SK-N-SH treated with all-trans-retinoic acid at 6 μM for 48 hours (cell line): Measurements from ENCODE around the gene C9orf50.

ENCODE experiments used
- CREB5 ChIP-seq: fragments of 250-450 bp; sonication (Bioruptor Pico); IDR thresholded peaks from 2 replicates; pipeline ENCODE4 v1.5.1; 2020; ENCODE audit warnings: low read depth, mild to moderate bottlenecking, moderate library complexity
- SNAI2 ChIP-seq: fragments of 250-450 bp; sonication (Bioruptor Pico); IDR thresholded peaks from 2 replicates; pipeline ENCODE4 v1.5.0; 2020; ENCODE audit warnings: mild to moderate bottlenecking, moderate library complexity

GRCh38 chr9:129610213-129610472 is 10.8 kb downstream of the C9orf50 start:
- TF ChIP-seq CREB5 (CRISPR knock-in tag) (no peak), SNAI2 (CRISPR knock-in tag) (no peak)
